Measurements from ENCODE around the gene MEX3A.
A peak's percentile ranks its signal among the peaks of the same experiment; 100 is the strongest.
"Not testable (repeated sequence)": the region's sequence is repeated elsewhere in the genome, so short reads cannot be mapped to it uniquely, and the experiment has no call there.

MEX3A gene

DNA sequence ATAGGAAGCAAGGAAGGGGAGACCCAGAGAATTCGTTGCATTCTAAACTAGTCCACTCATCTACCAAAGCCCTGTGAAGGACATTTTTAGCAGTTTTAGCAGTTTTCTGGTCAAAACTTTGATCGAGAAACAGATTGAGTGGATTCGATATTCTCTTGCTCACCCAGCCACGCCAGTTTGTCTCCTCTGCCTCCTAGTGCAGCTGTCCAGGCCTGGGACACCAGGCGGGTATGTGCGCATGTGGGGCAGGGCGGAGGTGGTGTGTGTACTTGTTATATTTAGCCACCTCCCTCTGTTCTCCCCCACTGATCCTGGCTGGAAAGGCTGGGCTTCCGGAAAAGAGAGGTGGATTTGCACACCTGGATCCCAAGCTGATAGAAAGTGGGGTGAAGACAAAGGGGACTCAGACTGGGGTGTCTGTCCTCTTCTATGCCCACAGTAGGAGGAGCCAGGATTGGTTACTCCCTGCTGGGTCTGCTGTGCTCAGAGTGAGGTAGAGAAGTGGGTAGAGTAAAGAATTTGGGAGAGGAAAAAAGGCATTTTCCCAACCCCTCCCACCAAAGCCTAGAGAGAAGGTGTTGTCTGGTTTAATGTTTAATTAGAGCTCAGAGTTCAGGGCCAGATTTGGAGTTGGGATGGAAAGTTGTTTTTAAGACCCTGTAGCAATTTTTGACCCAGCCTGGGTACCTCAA lies 36.1 kb upstream of the MEX3A start:
- DNase-seq (ENCODE audit: low read depth in 2 of 2), result no peak

DNA sequence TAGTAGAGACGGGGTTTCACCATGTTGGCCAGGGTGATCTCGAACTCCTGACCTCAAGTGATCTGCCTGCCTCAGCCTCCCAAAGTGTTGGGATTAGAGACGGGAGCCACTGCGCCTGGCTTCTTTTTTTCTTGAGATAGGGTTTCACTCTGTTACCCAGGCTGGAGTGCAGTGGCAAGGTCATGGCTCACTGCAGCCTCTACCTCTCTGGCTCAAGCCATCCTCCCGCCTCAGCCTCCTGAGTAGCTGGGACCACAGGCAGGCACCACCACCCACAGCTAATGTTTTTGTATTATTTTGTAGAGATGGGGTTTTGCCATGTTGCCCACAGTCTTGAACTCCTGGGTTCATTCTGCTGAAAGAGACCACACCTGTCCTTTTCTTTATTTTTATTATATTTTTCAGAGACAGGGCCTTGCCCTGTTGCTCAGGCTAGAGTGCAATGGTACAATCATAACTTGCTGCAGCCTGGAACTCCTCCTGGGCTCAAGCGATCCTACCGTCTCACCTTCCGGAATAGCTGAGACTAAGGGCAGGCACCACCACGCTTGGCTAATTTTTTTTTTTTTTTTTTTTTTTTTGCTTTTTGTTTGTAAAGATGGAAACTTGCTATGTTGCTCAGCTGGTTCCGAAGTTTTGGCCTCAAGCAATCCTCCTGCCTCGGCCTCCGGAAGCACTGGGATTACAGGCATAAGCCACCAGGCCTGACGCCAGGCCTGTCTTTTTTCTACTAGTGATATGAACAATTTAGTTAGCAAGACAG lies 35.3 kb upstream of the MEX3A start:
- DNase-seq (ENCODE audit: low read depth in 2 of 2), result no peak

DNA sequence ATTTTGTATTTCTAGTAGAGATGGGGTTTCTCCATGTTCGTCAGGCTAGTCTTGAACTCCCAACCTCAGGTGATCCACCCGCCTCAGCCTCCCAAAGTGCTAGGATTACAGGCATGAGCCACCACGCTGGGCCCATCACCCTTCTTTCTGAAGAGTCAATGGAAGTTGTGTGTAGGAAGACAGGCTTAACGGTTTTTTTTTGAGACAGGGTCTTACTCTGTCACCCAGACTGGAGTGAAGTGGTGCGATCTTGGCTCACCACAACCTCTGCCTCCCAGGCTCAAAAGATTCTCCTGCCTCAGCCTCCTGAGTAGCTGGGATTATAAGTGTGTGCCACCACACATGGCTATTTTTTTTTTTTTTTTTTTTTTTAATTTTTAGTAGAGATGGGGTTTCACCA lies 34.5 kb upstream of the MEX3A start:
- DNase-seq (ENCODE audit: low read depth in 2 of 2), result not testable (repeated sequence)

DNA sequence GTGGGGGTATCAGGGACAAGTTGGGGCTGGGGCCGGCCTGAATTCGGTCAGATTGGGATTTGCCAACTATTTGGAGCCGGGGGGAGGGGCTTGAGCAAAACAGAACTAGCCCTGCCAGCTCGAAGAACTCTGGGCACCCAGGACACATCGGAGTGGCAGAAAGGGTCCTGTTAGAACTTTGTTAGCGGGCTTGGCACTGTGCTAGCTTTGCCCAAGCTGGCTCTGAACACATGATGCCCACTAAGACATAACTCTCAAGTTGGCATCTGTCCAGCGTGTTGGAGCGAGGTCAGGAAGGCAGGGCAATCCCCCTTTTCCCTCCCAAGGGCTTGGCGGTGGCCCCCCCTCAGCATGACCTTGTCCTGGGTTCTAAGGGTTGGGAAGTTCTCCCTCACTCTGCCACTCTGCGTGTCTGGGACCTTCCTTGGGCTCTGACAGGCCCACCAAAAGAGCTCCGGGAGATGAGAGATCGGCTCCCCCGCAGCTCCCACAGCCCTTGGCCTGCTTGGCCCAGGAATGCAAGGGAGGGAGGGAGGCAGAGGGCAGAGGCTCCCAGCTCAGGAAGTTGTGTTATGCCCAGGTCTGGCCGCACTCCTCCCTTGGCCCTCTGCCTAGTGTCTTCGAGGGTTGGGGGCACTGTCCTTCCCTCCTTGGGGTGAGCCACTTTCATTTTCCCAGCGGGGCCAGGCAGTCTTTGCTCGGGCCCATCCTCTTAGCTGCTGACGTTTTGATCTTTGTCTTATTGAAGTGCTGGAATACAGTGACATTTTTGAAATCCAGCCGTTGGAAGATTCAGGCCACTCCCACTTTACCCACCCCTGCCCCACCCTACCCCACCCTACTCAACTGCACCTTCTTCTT lies 33.5 kb upstream of the MEX3A start:
- no peak for DNase-seq (ENCODE audit: low read depth in 2 of 2)

DNA sequence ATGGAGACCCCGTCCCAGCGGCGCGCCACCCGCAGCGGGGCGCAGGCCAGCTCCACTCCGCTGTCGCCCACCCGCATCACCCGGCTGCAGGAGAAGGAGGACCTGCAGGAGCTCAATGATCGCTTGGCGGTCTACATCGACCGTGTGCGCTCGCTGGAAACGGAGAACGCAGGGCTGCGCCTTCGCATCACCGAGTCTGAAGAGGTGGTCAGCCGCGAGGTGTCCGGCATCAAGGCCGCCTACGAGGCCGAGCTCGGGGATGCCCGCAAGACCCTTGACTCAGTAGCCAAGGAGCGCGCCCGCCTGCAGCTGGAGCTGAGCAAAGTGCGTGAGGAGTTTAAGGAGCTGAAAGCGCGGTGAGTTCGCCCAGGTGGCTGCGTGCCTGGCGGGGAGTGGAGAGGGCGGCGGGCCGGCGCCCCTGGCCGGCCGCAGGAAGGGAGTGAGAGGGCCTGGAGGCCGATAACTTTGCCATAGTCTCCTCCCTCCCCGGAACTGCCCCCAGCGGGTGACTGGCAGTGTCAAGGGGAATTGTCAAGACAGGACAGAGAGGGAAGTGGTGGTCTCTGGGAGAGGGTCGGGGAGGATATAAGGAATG lies 32.8 kb upstream of the MEX3A start:
- no peak for DNase-seq (ENCODE audit: low read depth in 2 of 2)

DNA sequence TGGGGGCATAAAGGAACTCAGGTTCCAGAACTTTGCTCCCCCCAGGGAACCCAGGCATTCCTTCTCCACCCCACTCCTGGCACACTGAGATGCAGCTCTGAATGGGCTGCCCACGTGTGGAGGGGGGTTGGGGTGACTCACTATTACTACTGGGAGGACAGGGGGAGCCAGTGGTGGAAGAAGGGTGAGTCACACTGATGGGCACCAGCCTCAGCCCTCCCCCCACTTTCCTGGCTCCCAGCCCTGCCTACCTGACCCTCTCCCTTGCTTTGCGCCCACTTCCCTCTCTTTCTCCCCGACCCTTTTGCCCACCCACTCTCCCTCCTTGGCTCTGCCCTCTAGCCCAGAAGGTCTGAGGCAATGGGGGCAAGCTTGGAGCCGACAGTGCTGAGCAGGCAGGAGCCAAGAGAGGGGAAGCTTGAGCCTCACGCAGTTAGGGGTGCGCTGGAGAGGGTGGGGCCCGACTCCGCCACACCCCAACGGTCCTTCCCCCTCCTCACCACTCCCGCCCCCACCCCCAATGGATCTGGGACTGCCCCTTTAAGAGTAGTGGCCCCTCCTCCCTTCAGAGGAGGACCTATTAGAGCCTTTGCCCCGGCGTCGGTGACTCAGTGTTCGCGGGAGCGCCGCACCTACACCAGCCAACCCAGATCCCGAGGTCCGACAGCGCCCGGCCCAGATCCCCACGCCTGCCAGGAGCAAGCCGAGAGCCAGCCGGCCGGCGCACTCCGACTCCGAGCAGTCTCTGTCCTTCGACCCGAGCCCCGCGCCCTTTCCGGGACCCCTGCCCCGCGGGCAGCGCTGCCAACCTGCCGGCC lies 32.0 kb upstream of the MEX3A start, which contains the start of gene LMNA:
TSS of gene LMNA (plus strand) at position 611 of the 818 bp plus-strand sequence. CDS start 208 bp downstream, outside the sequence.
- DNase-seq (ENCODE audit: low read depth in 2 of 2), result peak; percentile 66 to 78

DNA sequence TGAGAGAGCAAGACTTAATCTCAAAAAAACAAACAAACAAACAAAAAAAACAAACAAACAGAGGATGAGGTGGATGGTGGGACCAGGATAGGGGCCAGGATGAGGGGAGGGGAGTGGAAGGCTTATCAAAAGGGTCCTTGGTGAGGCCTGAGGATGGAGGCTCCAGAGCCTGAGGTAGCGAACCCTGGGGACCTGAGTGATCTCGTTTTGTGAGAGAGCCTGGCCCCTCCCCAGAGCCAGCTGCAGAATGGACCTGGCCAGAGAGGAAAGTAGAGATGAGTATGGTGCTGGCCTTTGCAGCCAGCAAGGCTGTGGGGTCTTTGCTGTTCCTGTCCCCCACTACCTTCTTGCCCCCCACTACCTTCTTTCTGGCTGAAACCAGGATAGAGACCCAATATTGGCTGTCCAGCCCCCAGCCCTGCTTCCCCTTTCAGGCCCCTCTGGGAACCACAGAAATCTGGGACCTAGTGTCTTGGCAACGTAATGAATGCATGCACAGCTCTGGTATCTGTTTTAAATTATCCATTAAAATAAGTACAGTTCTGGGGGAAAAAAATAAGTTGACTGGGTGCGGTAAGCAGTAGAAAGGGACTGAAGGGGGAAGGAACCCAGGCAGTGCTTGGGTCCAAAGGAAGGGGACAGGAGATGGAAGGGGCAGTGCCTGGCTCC lies 31.2 kb upstream of the MEX3A start:
- no peak for DNase-seq (ENCODE audit: low read depth in 2 of 2)

DNA sequence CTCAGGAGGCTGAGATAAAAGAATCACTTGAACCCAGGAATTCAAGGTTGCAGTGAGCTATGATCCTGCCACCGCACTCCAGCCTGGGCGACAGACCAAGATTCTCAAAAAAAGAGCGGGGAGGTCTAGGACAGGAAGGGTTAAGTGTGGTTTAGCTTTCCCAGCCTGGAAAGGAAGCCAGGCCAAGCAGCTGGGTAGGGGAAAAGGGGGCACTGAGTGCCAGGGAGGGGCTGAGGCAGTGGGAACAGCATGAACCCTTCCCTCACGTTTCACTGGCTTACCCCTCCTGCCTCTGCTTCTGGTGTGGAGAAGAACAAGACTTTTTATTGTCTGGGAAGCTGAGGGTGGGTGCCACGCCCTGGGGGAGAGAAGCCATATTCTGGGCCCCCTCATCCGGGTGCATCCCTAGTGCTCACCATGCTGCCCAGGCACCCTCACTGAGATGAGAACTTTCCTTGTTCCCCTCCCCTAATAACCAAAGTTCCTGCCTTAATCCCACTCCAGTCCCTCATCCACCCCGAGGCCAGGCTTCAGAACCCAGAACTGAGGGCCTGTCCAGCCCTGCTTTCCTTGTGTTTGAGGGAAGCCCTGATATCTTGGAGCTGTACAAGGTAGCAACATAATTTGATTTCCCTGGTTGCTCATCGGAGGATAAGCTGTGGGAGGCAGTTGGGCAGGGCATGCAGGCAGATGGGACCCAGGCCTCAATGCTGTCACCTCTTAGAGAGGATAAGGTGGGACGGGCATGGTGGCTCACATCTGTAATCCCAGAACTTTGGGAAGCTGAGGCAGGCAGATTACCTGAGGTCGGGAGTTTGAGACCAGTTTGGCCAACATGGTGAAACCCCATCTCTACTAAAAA lies 30.2 kb upstream of the MEX3A start:
- DNase-seq (ENCODE audit: low read depth in 2 of 2), result no peak

DNA sequence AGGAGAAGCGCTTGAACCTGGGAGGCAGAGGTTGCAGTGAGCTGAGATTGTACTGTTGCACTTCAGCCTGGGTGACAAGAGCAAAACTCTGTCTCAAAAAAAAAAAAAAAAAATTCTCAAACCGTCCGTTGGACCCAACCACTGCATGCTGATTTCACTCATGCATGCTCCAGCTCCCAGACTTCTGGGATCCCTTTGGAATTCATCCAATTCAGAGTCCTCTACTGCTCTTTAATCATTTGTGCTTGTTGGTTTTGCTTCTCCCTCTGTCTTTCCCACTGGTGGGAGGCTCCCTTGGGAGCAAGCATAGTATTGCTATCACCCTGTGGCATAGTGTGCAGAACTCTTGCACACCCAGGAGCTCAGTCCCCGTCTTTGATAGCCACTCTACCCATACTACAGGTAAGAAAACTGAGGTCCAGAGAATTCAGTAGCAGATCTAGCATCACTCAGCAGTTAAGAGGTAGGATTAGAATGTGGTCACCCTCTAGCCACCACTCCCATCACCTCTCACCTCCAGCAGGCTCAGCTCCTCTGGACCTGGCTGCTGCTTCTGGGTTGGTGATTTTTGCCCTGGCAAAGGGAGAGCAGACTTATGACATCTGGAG lies 29.2 kb upstream of the MEX3A start:
- DNase-seq (ENCODE audit: low read depth in 2 of 2), result no peak

DNA sequence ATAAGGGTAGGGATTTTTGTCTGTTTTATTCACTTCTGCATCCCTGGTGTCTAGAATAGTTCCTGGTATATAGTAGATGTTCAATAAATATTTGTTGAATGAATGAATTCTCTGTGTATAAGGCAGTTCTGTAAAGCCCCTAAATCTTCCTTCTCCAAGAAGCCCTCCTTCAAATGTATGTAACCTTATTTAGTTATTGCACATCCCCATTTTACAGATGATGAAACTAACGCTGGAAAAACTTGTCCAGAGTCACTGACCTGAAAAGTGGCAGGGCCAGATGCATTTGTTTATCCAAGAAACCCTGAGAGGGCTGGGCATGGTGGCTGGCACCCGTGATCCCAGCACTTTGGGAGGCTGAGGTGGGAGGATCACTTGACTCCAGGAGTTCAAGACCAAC lies 28.0 kb upstream of the MEX3A start:
- no peak for DNase-seq (ENCODE audit: low read depth in 2 of 2)

DNA sequence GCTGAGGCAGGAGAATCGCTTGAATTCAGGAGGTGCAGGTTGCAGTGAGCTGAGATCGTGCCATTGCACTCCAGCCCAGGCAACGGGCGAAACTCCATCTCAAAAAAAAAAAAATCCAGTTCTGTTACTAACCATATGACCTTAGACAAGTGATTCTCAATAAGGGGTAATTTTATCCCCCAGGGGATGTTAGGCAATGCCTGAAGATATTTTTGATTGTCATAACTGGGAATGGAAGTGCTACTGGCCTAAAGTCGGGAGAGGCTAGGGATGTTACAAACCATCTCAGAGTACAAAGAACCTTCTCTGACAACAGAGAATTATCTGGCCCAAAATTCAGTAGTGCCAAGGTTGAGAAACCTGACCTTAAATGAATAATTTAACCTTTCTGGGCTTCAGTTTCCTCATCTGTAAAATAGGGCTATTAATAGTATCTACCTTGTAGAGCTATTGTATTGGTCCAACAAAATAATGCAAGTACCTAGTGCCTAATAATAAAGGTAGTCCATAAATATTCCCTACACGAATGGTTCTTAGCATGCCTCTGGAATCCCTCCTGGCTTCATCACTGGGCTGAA lies 26.5 kb upstream of the MEX3A start:
- no peak for DNase-seq (ENCODE audit: low read depth in 2 of 2)

DNA sequence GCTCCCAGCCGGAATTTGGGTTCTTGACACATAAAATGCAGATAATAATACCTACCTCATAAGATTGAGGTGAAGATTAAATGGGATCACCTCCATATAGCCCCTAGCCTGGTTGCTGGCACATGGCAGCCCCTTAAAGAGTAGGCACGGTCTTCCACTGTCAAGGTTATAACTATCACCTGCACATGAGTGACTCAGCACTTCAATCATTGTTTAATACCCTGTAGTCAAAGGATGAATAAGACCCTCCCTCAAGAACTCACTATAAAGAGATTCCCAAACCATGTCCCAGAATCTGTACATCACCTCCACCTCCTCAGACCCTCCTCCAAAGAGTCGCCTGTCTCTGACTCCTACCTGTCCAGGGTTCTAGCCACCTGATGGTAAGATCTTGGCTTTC lies 25.8 kb upstream of the MEX3A start:
- DNase-seq (ENCODE audit: low read depth in 2 of 2), result no peak

DNA sequence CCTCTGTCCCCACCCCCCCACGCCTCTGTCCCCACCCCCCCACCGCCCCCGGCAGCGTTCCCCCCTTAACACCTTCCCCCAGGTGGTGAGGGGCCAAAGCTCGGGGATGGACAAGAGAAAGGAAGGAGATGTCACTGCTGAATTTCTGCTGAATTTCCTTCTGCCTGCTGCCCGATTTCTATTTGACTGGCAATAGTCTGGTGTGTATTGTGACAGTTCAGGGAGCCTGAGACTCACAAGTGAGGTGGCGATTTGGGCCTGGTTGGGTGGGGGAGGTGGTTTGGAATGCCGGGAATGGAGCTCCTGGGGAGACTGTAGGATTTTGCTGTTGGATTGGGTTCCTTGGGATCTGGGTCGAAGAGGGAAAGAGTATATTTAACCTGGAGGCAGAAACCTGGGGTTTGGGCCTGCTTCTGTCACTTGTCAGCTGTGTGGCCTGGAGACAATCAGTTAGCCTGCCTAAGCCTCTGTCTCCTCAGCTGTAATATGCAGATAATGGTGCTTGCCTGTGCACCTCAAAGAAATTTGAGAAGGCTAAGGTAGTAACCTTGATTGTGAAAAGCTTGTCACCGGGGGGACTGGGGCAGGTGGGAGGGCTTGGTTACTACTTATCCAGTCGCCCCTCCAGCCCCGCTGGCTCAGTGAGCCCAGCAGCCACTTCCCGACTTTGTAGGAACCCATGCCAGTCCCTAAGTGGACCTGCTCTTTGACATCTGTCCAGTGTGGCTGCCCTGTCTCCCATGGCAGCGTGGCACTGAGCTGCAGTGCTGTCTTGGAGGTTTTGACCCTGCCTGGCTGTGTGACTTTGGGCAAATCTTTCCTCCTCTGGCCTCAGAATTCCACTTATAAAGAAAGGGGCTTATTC lies 24.6 kb upstream of the MEX3A start:
- DNase-seq (ENCODE audit: low read depth in 2 of 2), result no peak

DNA sequence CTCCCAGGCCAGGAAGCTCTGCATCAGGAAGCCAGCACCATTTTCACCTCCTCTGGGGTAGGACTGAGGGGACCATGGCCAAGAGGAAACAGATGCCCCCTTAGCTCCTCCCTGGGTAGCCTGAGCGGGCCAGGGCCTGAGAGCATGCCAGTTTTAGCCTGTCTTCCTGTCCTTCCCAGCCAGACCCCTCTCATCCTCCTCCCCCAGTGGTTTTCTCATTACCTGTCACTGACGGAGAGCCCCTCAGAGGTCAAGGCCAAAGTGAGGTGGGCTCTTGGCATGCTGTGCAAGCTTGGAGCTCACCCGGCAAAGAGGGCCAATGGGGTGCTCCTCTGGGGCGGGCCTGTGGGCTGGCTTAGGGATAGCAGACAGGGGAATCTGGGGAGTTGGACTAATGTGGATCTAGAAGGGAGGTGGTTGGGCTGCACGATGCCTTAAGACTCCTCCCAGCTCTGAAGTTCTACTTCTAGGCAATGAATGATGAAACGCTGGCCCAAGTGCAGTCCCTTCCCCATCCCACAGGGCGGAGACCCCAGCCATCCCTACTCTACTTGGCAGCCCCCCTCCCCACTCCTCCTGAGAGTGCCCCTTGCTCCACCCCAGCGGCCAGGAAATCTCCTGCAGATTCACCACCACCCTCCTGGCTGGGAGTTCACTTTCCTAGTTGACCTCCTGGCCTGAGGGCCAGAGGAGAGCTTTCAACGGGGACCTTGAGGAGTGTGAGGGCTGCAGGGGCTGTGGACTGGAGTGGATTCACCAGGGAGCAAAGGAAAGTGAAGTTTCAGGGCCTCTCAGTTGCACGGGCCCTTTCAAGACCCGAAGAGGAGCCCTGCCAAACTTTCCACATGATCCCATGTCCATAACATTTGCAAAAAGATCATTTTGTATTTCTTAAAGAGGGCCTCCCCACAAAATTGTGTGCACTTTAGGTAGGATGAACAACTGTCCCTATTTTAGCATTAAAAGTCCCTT lies 22.9 kb upstream of the MEX3A start:
- DNase-seq (ENCODE audit: low read depth in 2 of 2), result no peak

DNA sequence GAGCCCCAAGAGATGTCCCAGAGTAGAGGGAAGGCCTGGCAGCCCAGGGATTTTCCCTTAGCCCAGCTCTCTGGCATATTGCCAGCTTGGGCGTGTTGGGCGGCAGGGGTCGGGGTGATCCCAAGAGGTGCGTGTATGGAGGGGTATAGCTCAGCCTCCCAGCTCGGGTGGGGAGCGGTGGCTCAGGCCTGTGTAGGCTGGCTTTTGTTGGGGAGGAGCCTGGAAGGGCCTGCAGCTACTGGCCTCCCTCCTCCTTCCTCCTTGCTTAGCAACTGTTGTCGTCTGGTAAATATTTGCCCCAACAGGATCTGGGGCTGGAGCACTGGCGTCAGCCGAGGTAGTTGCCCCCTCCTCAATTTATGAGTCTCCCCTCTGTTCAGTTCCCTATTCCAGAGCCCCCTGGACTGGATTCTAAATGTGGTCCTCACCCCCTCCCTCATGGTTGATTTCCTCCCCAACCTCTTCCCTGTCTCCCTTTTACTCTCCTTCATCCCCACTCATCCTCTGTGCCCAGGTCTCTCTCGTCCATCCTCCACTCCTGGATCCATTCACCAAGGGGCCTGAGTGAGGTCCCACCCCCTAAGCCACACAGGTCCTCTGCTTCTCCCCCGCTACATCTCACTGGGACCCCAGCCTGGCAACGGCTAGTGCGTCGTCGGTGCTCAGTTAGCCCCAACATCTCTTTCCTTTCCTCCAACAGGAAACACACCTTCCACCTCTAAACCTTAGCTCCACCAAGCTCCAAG lies 22.0 kb upstream of the MEX3A start:
- DNase-seq (ENCODE audit: low read depth in 2 of 2), result no peak

DNA sequence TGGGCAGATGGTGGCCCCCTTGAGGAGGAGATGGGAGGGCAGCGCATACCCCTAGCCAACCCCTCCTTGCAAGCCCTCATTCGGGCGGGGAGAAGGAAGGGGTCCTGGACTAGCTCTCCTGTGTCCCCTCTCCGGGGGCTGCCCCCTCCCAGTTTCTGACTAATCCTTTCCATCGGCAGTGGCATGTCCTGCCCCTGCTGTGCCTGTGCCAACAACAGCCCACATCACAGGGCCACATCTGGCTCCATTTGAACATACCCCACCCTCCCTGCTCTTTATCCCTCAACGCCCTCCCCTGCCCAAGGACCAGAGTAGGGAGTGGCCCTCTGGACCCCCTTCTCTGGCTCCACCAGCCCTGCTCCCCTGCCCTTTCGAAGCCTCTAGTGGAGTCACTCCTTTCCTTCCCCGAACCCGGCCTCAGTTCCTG lies 21.3 kb upstream of the MEX3A start:
- no peak for DNase-seq (ENCODE audit: low read depth in 2 of 2)
